Measurements from ENCODE around the gene SCG3. TPM values are rescaled to one million over a fixed set of nuclear protein-coding genes. Genes with fewer than 3 reads are reported as not detected.
"Not testable (repeated sequence)": the region's sequence is repeated elsewhere in the genome, so short reads cannot be mapped to it uniquely, and the experiment has no call there.

The SCG3 gene
- total RNA-seq, 1 donor from 2014 or later = 219 TPM

DNA sequence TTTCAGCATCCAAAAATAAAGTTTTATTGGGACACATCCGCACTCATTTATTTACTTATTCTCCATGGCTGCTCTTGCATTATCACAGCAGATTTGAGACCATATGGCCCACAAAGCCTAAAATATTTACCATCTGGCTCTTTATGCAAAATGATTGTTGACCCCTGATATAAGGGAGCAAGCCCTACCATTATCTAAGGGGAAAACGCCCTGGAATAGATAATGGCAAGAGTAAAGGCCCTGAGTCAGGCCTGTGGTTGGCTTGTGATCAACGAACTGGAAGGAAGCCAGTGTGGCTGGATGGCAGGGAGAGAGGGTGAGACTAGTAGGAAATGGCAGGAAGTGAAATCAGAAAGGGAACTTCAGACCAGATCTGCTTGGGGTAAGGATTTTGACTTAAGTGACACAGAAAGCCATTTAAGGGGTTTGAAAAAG lies 34.2 kb upstream of the SCG3 start:
- Mint-ChIP-seq H3K4me1 (ENCODE audit: low read depth, unreplicated experiment) (peaks cover 3% of the 10 kb centered on the region), H3K4me3 (ENCODE audit: unreplicated experiment) (no peak overlapping the region), H3K9me3 (ENCODE audit: unreplicated experiment) (no peaks in the 10 kb centered on the region), H3K36me3 (ENCODE audit: unreplicated experiment) (no peaks in the 10 kb centered on the region), H3K27ac (ENCODE audit: unreplicated experiment) (peak overlapping the region; percentile 40), H3K27me3 (ENCODE audit: unreplicated experiment) (peaks cover 3% of the 10 kb centered on the region)
- no peak for TF ChIP-seq CTCF (IDR thresholded peaks at IDR 0.05; ENCODE audit: partially characterized antibody, unreplicated experiment)
- DNase-seq = no peak

DNA sequence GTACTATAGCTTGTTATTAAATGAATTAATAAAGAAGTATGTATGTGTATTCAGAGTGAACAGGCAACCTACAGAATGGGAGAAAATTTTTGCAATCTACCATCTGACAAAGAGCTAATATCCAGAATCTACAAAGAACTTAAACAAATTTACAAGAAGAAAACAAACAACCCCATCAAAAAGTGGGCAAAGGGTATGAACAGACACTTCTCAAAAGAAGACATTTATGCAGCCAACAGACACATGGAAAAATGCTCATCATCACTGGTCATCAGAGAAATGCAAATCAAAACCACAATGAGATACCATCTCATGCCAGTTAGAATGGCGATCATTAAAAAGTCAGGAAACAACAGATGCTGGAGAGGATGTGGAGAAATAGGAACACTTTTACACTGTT lies 33.2 kb upstream of the SCG3 start:
- H3K9me3 Mint-ChIP-seq (ENCODE audit: unreplicated experiment); DNase-seq; H3K36me3 Mint-ChIP-seq (ENCODE audit: unreplicated experiment); H3K4me1 Mint-ChIP-seq (ENCODE audit: low read depth, unreplicated experiment); H3K4me3 Mint-ChIP-seq (ENCODE audit: unreplicated experiment); H3K27ac Mint-ChIP-seq (ENCODE audit: unreplicated experiment); H3K27me3 Mint-ChIP-seq (ENCODE audit: unreplicated experiment): not testable (repeated sequence)

DNA sequence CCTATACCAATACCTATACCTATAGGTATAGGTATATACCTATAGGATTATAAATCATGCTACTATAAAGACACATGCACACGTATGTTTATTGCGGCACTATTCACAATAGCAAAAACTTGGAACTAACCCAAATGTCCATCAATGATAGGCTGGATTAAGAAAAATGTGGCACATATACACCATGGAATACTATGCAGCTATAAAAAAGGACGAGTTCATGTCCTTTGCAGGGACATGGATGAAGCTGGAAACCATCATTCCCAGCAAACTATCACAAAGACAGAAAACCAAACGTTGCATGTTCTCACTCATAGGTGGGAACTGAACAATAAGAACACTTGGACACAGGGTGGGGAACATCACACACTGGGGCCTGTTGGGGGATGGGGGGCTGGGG lies 32.7 kb upstream of the SCG3 start:
- not testable (repeated sequence) for H3K27me3 Mint-ChIP-seq (ENCODE audit: unreplicated experiment); H3K27ac Mint-ChIP-seq (ENCODE audit: unreplicated experiment); H3K36me3 Mint-ChIP-seq (ENCODE audit: unreplicated experiment); DNase-seq; H3K4me3 Mint-ChIP-seq (ENCODE audit: unreplicated experiment); H3K4me1 Mint-ChIP-seq (ENCODE audit: low read depth, unreplicated experiment); H3K9me3 Mint-ChIP-seq (ENCODE audit: unreplicated experiment)

DNA sequence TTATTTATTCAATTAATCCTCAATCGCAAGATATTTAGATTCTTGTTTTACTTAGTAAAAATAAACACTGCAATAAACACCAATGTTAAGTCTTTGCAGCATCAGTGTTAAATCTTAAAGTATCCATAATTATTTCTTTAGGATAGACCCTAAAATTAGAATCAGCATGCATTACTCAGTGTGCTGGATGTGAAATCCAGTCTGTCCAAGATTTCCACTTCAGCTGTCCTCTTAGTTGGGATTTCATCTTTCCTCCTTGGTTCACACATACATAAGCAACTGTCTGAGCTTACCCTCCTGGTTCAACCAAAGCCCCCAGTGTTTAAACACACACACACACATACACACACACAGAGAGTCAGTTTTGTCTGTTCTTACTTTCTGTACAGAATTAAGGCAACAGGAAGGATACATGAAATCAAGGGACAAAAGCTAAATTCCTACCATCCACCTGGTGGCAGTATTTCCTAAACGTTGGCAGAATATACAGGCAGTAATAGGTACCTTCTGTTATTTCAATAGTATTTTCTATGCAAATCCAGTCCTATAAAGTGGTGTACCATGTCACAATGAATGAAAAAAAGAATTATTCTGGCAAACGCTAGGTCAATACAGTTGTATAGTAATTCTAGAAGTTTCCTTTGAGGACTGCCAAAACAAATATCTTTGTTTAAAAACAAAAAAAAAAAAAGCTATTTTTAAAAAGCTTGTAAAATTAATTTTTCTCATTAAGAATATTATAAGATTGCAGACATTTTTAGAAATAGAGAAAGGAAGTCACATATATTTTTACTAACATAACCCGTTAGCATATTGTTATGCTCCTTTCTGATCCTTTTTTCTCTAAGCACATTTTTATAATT lies 31.4 kb upstream of the SCG3 start:
- Mint-ChIP-seq H3K9me3 (ENCODE audit: unreplicated experiment) (no peaks in the 10 kb centered on the region), H3K27me3 (ENCODE audit: unreplicated experiment) (peaks cover 1% of the 10 kb centered on the region), H3K36me3 (ENCODE audit: unreplicated experiment) (no peaks in the 10 kb centered on the region), H3K4me3 (ENCODE audit: unreplicated experiment) (no peak overlapping the region), H3K27ac (ENCODE audit: unreplicated experiment) (no peak overlapping the region), H3K4me1 (ENCODE audit: low read depth, unreplicated experiment) (peaks cover 3% of the 10 kb centered on the region)
- TF ChIP-seq CTCF (IDR thresholded peaks at IDR 0.05; ENCODE audit: partially characterized antibody, unreplicated experiment) = peak; percentile 69
- DNase-seq = no peak

DNA sequence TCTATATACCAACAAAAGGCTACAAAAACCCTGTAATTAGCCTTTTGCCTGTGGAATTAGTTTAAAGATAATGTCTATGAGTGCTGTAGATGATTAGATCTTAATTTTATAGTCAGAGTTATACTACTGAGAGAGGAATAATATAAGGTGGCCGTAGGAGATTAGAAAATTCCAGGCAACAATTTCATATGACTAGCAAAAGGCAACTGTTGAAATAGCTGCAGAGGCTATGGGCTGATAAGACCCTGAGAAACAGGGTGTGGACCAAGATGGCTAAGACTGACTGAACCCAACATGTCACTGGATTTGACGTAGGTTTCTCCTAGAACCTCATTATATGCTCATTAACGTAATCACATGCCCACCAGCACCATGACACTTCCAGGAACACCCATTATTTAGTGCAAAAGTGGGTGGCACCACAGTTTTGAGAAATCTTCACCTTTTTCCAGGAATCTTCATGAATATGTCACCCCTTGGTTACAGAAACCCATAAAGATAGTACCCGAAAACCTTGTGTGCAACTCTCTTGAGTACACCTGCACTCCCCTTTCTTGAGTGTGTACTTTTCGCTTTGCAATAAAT lies 29.1 kb upstream of the SCG3 start:
- Mint-ChIP-seq H3K27me3 (ENCODE audit: unreplicated experiment) (peaks cover 1% of the 10 kb centered on the region), H3K4me1 (ENCODE audit: low read depth, unreplicated experiment) (no peaks in the 10 kb centered on the region), H3K4me3 (ENCODE audit: unreplicated experiment) (no peak overlapping the region), H3K27ac (ENCODE audit: unreplicated experiment) (no peak overlapping the region), H3K9me3 (ENCODE audit: unreplicated experiment) (no peaks in the 10 kb centered on the region), H3K36me3 (ENCODE audit: unreplicated experiment) (no peaks in the 10 kb centered on the region)
- DNase-seq = no peak
- TF ChIP-seq CTCF (IDR thresholded peaks at IDR 0.05; ENCODE audit: partially characterized antibody, unreplicated experiment) = no peak

DNA sequence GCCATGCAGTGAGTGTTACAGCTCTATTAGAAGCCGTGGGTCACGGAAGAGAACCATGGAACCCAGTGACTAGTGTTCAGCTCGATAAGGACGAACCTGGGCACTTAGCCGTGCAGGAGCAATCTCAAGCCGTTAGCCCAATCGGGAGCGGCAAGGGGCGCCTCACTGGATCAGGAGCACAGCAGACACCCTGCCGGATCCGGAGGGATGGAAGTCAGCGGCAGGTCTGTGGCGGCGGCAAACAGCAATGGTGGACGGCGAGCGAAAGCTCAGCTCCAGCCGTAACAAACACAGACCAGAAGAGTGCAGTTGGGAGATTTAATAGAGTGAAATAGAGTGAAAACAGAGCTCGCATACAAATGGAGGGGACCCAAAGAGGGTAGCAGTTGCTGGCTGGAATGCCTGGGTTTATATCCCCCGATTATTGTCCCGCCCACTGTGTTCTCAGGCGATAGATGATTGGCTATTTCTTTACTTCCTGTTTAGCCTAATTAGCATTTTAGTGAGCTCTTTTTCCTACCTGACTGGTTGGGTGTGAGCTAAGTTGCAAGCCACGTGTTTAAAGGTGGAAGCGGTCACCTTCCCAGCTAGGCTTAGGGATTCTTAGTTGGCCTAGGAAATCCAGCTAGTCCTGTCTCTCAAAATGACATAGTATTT lies 25.8 kb upstream of the SCG3 start:
- not testable (repeated sequence) for H3K9me3 Mint-ChIP-seq (ENCODE audit: unreplicated experiment); H3K27me3 Mint-ChIP-seq (ENCODE audit: unreplicated experiment); DNase-seq; H3K27ac Mint-ChIP-seq (ENCODE audit: unreplicated experiment); H3K4me3 Mint-ChIP-seq (ENCODE audit: unreplicated experiment); H3K36me3 Mint-ChIP-seq (ENCODE audit: unreplicated experiment); H3K4me1 Mint-ChIP-seq (ENCODE audit: low read depth, unreplicated experiment)

Data from glutamatergic neuron (in vitro differentiated cells).